Astrocyte of the cerebellum (primary cell): Measurements from ENCODE around the gene SETBP1.

Experiments used
- DNase-seq: peaks from one replicate; pipeline ENCODE4 v3.0.0-alpha.2; 2011; ENCODE audit warnings: low read depth
- H3K4me3 ChIP-seq: 2 replicates; pipeline ENCODE4 v1.5.1; 2011; ENCODE audit warnings: mild to moderate bottlenecking, low read depth, low read length, moderate library complexity
- CTCF ChIP-seq: IDR thresholded peaks from 2 replicates; pipeline ENCODE4 v1.5.1; 2012; ENCODE audit warnings: low read length, low read depth, moderate library complexity, mild to moderate bottlenecking; ENCODE audit errors: missing control alignments
- in situ Hi-C: cut with HindIII; loops from 2 replicates; pipeline ENCODE4 v1.10.0; 2017; ENCODE audit warnings: low sequenced_read_pairs

The SETBP1 gene

GRCh38 chr18:44758861-44759631 is 78.4 kb downstream of the SETBP1 start:
- H3K4me3 ChIP-seq = no peak overlapping the region
- TF ChIP-seq CTCF = no peak
- no peak for DNase-seq
- in situ Hi-C loops = no loop called here

GRCh38 chr18:44759925-44760342 is 79.2 kb downstream of the SETBP1 start:
- H3K4me3 ChIP-seq = no peak overlapping the region
- in situ Hi-C loops = no loop called here
- no peak for DNase-seq
- no peak for TF ChIP-seq CTCF

- no peak for DNase-seq
- no peak overlapping the region for H3K4me3 ChIP-seq
- in situ Hi-C loops = no loop called here
- no peak for TF ChIP-seq CTCF
These were observed 81.1 kb downstream of the SETBP1 start for GRCh38 chr18:44761812-44762211.

- TF ChIP-seq CTCF = no peak
- no peak overlapping the region for H3K4me3 ChIP-seq
- in situ Hi-C loops = no loop called here
- no peak for DNase-seq
These were observed 82.6 kb downstream of the SETBP1 start for GRCh38 chr18:44763327-44763726.

- no peak for TF ChIP-seq CTCF
- H3K4me3 ChIP-seq = no peak overlapping the region
- in situ Hi-C loops = no loop called here
- no peak for DNase-seq
These were observed 84.2 kb downstream of the SETBP1 start for GRCh38 chr18:44764863-44765262.

- no peak for TF ChIP-seq CTCF
- H3K4me3 ChIP-seq = no peak overlapping the region
- in situ Hi-C loops = no loop called here
- DNase-seq = no peak
These were observed 84.8 kb downstream of the SETBP1 start for GRCh38 chr18:44765456-44765855.
